Left hindlimb (tissue), 1 donor: ENCODE results near the gene ZNF273.
"Not testable (repeated sequence)": the region's sequence is repeated elsewhere in the genome, so short reads cannot be mapped to it uniquely, and the experiment has no call there.

Source experiments
- DNase-seq: peaks from one replicate; pipeline ENCODE4 v3.0.0-alpha.2; 2018

Gene ZNF273

GRCh38 chr7:64890761-64891362 lies 12.2 kb upstream of the ZNF273 start:
- DNase-seq = no peak

GRCh38 chr7:64891363-64892081 lies 11.6 kb upstream of the ZNF273 start:
- not testable (repeated sequence) for DNase-seq

- DNase-seq = no peak
Measured at GRCh38 chr7:64892116-64892515, 11.0 kb upstream of the ZNF273 start.

GRCh38 chr7:64892666-64893309 lies 10.3 kb upstream of the ZNF273 start:
- no peak for DNase-seq

- no peak for DNase-seq
Measured at GRCh38 chr7:64893401-64893800, 9.7 kb upstream of the ZNF273 start.

- DNase-seq = not testable (repeated sequence)
Measured at GRCh38 chr7:64902461-64902805, 640 bp upstream of the ZNF273 start.

GRCh38 chr7:64904008-64904407 lies 935 bp downstream of the ZNF273 start:
- no peak for DNase-seq

- DNase-seq = no peak
Measured at GRCh38 chr7:64905133-64905532, 2.1 kb downstream of the ZNF273 start.

GRCh38 chr7:64905547-64905946 lies 2.5 kb downstream of the ZNF273 start:
- no peak for DNase-seq

- DNase-seq = no peak
Measured at GRCh38 chr7:64907641-64908326, 4.7 kb downstream of the ZNF273 start.

- no peak for DNase-seq
Measured at GRCh38 chr7:64908358-64908757, 5.3 kb downstream of the ZNF273 start.

- no peak for DNase-seq
Measured at GRCh38 chr7:64914557-64914956, 11.5 kb downstream of the ZNF273 start.

- not testable (repeated sequence) for DNase-seq
Measured at GRCh38 chr7:64915301-64915700, 12.2 kb downstream of the ZNF273 start.

GRCh38 chr7:64928252-64929187 lies 25.4 kb downstream of the ZNF273 start:
- DNase-seq = not testable (repeated sequence)

- no peak for DNase-seq
Measured at GRCh38 chr7:64934478-64934877, 31.4 kb downstream of the ZNF273 start.

- no peak for DNase-seq
Measured at GRCh38 chr7:64938540-64938939, 35.5 kb downstream of the ZNF273 start.

GRCh38 chr7:64940021-64940420 lies 36.9 kb downstream of the ZNF273 start:
- not testable (repeated sequence) for DNase-seq

GRCh38 chr7:64944667-64945502 lies 41.8 kb downstream of the ZNF273 start:
- DNase-seq = not testable (repeated sequence)

GRCh38 chr7:64945503-64946175 lies 42.6 kb downstream of the ZNF273 start:
- DNase-seq = no peak

GRCh38 chr7:64946772-64947171 lies 43.7 kb downstream of the ZNF273 start:
- DNase-seq = peak; percentile 38
